ENCODE data around the gene GAREM1. TPM values are rescaled to one million over a fixed set of nuclear protein-coding genes. Genes with fewer than 3 reads are reported as not detected.

Gene GAREM1
- total and polyA plus RNA-seq, 2 of the 8 experiments (the other 6 are each of a cell fraction or from before 2014, with no cell fraction given) = 3.6 to 9.2 TPM

DNA sequence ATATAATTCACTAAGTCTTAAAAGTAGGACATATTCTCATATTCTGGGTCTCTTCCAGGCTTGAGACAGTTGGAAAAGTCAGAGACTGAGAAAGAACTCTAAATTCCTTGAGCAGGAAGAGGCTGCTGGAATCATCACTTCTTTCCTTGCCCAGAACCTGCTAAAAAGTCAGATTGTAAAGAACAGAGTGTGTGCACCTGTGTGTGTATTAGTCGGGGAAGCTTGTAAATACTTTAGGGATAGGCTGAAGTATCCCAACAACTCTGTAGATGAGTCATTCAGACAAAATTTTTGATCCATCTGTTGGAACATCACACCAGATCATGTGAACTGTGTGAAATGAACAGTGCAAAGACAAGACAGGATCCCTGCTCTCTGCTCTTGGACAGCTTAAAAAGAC is 16.1 kb downstream of the GAREM1 start (continued):
- TF ChIP-seq, protein P1, sequence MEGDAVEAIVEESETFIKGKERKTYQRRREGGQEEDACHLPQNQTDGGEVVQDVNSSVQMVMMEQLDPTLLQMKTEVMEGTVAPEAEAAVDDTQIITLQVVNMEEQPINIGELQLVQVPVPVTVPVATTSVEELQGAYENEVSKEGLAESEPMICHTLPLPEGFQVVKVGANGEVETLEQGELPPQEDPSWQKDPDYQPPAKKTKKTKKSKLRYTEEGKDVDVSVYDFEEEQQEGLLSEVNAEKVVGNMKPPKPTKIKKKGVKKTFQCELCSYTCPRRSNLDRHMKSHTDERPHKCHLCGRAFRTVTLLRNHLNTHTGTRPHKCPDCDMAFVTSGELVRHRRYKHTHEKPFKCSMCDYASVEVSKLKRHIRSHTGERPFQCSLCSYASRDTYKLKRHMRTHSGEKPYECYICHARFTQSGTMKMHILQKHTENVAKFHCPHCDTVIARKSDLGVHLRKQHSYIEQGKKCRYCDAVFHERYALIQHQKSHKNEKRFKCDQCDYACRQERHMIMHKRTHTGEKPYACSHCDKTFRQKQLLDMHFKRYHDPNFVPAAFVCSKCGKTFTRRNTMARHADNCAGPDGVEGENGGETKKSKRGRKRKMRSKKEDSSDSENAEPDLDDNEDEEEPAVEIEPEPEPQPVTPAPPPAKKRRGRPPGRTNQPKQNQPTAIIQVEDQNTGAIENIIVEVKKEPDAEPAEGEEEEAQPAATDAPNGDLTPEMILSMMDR (IDR thresholded peaks at IDR 0.05; ENCODE audit: control extremely low read depth in 1 of 3, insufficient read depth in 1 of 3, low read depth in 1 of 3, low read length in 3 of 3) = no peak
- no peak for TF ChIP-seq BACH1 (IDR thresholded peaks at IDR 0.05; ENCODE audit: low read length)
- TF ChIP-seq TAF1 (IDR thresholded peaks at IDR 0.05; ENCODE audit: low read depth, low read length) = no peak

All from H1 (cell line).